HG03469 (cell line): ENCODE measurements around the gene PPP4R2.
A peak's percentile ranks its signal among the peaks of the same experiment; 100 is the strongest.

Experiments used
- ATAC-seq: cut with Tn5 transposase; IDR thresholded peaks from one replicate; pipeline ENCODE4 v1.9.1; 2021; ENCODE audit warnings: mild to moderate bottlenecking, moderate library complexity, moderate number of reproducible peaks; ENCODE audit not compliant: unreplicated experiment

The PPP4R2 gene, protein sequence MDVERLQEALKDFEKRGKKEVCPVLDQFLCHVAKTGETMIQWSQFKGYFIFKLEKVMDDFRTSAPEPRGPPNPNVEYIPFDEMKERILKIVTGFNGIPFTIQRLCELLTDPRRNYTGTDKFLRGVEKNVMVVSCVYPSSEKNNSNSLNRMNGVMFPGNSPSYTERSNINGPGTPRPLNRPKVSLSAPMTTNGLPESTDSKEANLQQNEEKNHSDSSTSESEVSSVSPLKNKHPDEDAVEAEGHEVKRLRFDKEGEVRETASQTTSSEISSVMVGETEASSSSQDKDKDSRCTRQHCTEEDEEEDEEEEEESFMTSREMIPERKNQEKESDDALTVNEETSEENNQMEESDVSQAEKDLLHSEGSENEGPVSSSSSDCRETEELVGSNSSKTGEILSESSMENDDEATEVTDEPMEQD

GRCh38 chr3:72996473-72997333 lies at the start of gene PPP4R2:
TSS of gene PPP4R2 (plus strand) at chr3:72996811. CDS start at chr3:72997038, 227 bp downstream.
- ATAC-seq = peak; percentile 83

GRCh38 chr3:72947715-72948490 lies 48.7 kb upstream of the PPP4R2 start:
- no peak for ATAC-seq

- no peak for ATAC-seq
Observed at GRCh38 chr3:72949016-72949415, 47.6 kb upstream of the PPP4R2 start.

GRCh38 chr3:72950372-72950771 lies 46.2 kb upstream of the PPP4R2 start:
- peak; percentile 43 for ATAC-seq

DNA sequence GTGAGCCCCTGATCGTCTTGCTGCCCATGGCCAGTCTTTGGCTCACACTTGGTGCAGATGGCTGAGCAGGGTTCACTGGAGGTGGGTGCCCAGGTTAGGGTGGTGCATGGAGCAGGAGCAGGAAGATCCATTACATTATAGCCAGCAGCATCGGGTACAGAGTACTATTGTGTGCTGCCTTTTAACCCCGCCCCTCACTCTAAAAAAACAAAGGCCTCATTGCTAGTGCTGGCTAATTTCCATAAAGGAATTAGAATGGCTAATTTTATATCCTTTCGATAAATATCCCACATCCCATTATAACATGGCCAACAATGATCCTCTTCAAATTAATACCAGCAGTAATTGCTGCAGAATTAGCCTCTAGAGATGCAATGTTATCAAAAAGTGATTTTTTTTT lies 45.8 kb upstream of the PPP4R2 start:
- no peak for ATAC-seq

DNA sequence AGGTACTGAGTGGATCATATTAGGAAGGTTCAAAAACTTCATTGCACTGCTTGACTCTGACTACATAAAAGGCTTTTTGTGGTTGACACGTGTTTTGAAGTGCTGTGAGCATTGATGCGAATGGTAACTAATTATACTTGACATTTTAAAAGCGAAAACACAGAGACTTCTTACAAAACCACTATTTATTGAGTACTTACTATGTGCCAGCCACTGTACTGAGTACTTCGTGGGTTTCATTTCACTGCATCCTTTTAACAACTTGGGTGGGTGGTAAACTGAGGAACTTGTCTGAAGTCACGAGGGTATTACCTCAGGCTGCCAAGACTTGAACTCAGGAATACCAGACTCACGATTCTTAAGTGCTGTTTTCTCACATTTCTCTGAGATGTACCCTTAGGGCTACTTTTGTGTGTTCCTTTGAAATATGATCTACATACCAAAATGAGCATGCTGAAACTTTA lies 45.3 kb upstream of the PPP4R2 start:
- peak; percentile 59 for ATAC-seq

DNA sequence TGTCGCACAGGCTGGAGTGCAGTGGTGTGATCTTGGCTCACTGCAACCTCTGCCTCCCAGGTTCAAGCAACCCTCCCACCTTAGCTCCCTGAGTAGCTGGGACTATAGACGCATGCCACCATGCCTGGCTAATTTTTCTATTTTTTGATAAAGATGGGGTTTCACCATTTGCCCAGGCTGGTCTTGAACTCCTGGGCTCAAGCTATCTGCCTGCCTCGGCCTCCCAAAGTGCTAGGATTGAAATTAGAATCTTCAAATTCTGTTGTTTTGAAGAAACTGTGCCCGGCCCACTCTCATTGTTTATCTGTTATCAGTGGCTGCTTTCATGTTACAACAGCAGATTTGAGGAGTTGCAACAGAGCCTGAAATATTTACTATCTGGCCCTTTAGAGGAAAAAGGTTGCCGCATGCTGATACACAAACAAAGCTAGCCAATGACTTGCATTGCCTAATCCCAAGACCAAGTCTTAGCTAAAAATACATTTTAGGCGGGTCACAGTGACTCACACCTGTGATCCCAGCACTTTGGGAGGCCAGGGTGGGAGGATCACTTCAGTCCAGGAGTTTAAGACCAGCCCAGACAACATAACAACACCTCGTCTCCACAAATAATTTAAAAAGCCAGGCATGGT lies 43.2 kb upstream of the PPP4R2 start:
- no peak for ATAC-seq

DNA sequence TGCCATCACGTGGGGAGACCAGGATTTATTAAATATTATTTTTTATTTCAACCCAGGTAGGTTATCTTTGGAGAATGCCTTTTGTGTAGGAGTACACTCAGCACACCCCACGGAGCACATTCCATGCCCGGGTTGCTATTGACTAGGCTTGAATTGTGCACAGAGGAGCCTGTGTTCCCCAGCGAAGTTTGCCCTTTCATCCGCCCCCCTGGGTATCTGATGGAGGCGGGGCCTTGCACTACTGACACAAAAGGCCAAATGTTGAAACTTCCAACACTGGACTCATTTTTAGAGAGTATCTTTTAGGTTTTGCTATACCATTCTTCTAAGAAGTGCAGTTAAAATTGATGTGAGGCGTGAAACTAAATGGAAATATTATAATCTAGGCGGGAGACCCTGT lies 39.3 kb upstream of the PPP4R2 start:
- no peak for ATAC-seq

DNA sequence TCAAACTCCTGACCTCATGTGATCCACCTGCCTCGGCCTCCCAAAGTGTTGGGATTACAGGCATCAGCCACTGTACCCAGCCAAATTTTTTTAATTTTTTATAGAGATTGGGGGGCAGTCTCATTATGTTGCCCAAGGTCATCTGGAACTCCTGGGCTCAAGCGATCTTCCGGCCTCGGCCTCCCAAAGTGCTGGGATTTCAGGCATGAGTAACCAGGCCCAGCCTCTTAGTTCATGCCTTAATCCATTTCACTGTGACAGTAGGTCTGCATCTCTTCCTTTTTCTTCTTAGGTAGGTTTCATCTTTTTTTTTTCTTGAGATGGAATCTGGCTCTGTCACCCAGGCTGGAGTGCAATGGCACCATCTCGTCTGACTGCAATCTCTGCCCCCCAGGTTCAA lies 37.3 kb upstream of the PPP4R2 start:
- ATAC-seq = no peak

DNA sequence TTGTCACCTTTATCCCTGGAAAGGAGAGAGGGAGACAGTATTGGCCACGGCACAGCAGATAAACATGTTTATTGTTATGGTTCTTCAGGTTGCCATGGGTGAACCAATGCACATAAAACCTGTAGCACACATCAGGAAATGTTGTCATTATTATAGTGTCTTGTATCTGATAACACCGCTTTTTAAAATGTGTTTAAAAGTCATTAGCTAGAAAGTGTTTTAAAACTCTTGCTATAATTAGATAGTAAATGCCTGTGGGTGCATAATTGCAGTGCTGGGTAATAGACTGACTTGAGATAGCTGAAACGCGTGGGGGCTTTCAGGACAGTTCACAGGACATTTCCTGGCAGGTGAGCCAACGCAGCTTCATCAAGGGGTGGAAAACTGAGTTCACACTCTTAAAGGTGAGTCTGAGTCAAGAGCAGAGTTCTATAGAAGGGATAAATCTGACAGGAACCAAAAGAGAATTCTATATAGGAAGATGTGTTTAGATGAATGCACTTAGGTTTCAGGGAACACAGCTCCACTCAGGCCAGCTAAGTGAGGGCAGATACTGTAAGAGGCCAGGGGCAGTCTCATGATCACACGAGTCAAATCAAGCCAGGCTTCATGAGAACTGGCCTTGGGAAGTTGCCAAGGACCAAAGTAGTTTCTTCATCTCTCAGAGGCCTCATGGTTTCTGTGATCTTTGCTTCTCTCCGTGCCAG lies 35.6 kb upstream of the PPP4R2 start:
- ATAC-seq = no peak

GRCh38 chr3:72961752-72962151 lies 34.9 kb upstream of the PPP4R2 start:
- ATAC-seq = no peak

GRCh38 chr3:72962317-72962716 lies 34.3 kb upstream of the PPP4R2 start:
- ATAC-seq = no peak

GRCh38 chr3:72964633-72965032 lies 32.0 kb upstream of the PPP4R2 start:
- ATAC-seq = no peak

DNA sequence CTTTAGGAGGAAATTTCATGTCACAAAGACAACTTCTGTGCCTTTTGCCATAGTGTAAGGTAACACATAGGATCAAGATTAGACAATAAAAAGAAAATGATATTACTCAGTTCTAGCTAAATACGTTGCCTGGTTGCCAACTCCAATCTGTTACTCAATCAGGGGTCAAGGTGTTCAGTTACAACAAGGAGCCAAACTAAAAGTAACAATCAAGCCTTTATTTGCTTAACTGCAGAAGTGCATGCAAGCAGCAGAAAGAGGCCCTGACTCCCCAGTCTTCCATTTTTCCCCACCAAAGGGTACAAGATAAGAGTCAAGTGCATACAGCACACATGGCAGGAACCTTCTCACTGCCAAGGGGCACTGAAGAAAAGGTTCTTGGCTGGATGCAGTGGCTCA lies 28.3 kb upstream of the PPP4R2 start:
- no peak for ATAC-seq

DNA sequence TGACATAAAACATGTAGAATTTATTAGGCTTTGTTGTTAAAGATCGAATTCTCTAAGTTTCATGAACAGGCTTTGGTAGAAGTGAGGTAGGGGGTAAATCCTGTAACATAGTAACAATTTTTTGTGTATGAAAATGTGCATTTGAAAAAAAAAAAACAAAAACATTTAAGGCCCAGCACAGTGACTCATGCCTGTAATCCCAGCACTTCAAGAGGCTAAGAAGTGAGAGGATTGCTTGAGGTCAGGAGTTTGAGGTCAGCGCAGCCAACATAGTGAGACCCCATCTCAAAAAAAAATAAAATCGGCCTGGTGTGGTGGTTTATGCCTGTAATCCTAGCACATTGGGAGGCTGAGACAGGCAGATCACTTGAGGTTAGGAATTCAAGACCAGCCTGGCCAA lies 26.8 kb upstream of the PPP4R2 start:
- ATAC-seq = no peak

- no peak for ATAC-seq
Observed at GRCh38 chr3:72970942-72971341, 25.7 kb upstream of the PPP4R2 start.

DNA sequence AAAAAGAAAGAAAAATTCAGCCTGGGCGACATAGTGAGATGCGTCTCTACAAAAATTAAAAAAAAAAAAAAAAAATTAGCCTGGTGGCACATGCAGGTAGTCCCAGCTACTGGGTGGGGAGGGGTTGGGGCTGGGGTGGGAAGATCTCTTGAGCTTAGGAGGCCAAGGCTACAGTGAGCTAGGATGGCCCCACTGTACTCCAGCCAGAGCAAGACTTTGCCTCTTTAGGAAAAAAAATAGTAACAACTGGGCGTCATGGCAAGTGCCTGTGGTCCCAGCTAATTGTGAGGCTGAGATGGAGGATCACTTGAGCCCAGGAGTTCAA lies 23.9 kb upstream of the PPP4R2 start:
- ATAC-seq = no peak

- ATAC-seq = no peak
Observed at GRCh38 chr3:72973031-72973723, 23.4 kb upstream of the PPP4R2 start.

- no peak for ATAC-seq
Observed at GRCh38 chr3:72973786-72974185, 22.8 kb upstream of the PPP4R2 start.

DNA sequence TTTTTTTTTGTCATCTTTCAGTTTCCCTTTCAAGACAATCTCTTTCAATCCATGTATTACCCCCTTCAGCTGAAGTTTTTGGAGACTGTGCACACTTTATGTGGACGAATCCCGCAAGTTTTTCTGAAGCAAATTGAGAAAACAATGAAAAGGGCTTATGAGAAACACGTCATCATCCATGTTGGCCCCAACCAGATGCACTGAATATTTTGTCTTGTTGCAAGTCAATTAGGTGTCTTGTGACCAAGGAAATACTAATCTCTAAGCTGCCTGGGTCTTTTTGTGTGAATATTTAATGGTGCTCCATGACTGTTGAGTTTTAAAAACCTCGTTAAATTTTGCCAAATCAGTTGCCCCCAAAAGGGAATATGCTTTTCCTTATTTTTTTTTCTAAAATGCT lies 21.7 kb upstream of the PPP4R2 start:
- ATAC-seq = no peak
